ENCODE data around the gene DUSP8.

DUSP8 gene

GRCh38 chr11:1532014-1532586 lies 40.0 kb downstream of the DUSP8 start:
- FAIRE-seq = no peak

- FAIRE-seq = no peak
These were observed 40.5 kb downstream of the DUSP8 start for GRCh38 chr11:1531449-1532013.

- FAIRE-seq = no peak
These were observed 41.2 kb downstream of the DUSP8 start for GRCh38 chr11:1530686-1531448.

DNA sequence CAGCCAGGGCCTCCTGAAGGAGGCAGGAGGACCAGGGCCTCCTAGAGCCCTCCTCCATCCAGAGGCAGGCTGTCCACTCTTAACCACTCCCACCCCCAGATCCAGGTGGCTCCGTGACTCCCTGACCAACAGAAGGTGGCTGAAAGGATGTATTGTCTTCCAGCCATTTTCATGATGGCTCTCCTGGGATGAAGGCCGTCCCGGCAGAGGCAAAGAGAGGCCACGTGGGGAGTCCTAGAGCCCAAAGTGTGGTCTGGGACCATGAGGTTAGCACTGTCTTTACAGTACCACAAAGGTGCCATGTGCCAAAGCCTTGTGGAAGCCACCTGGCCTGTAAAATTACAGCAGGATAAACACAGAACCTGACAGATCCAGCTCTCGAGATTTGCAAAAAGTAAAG lies 42.3 kb downstream of the DUSP8 start:
- FAIRE-seq = no peak

GRCh38 chr11:1529286-1529685 lies 42.8 kb downstream of the DUSP8 start:
- FAIRE-seq = no peak

GRCh38 chr11:1528710-1529109 lies 43.4 kb downstream of the DUSP8 start:
- FAIRE-seq = no peak

- FAIRE-seq = no peak
These were observed 45.3 kb downstream of the DUSP8 start for GRCh38 chr11:1526785-1527184.

DNA sequence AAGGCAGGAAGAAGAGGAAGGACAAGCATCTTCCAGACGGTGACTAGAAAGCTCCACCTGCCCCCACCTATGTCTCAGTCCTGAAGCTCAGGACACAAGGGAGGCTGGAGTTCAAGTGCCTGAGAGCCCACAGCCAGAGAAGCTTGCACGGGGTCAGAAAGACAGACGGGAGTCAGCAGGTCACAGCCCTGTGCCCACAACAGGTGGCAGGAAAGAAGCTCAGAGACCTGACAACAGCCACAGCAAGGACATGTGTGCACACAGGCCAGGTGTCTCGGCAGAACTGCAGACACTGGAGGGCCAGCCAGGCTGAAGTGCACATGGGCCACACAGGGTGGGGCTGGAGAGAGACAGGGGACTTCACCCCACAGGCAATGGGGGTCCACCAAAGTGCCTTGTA lies 48.3 kb downstream of the DUSP8 start:
- no peak for FAIRE-seq

DNA sequence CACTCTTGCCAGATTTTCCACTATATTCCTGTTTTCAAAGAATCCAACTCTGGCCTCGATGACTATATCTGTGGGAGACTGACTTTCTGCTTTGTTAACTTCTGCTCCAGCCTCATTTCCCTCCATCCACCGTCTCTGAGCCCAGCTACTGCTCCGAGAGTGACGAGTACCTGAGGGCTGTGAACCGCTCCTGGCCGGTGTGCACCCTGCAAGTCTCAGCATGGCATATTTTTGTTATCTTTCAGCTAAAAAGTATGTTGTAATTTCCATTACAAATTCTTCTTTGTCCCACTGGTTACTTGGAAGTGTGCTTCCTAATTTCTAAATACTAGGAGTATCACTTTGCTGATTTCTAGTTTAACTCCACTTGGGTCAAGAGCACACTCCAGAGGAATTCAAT lies 49.0 kb downstream of the DUSP8 start:
- no peak for FAIRE-seq

- FAIRE-seq = no peak
These were observed 50.0 kb downstream of the DUSP8 start for GRCh38 chr11:1522081-1522424.

DNA sequence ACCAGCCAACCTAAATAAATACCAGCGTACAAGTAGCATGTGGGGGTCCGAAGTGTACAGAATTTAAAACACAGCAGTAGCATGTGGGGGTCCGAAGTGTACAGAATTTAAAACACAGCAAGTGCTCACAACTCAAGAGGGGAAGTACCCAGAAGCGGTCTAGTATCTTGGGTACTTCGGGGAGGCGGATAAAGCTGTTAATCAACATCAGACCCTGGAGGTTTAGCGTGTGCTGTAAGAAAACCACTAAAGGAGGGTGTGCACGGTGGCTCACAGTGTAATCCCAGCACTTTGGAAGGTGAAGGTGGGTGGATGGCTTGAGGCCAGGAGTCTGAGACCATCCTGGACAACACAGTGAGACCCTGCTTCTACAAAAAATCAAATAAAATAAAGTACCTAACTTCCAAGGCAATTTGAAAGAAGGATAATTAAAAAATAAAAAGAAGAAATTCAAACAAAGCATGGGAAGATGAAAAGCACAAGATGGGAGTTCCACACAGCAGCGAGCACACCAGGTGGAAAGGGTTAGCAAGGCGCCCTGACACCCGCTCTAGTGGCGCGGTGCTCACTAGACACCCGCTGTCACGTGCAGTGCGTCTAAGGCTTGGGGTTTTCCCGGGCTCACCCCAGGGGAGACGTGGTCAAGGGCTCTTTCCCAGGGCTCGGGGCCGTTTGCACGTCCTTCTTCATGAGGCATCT lies 50.5 kb downstream of the DUSP8 start:
- no peak for FAIRE-seq

GRCh38 chr11:1520663-1521267 lies 51.3 kb downstream of the DUSP8 start:
- no peak for FAIRE-seq

DNA sequence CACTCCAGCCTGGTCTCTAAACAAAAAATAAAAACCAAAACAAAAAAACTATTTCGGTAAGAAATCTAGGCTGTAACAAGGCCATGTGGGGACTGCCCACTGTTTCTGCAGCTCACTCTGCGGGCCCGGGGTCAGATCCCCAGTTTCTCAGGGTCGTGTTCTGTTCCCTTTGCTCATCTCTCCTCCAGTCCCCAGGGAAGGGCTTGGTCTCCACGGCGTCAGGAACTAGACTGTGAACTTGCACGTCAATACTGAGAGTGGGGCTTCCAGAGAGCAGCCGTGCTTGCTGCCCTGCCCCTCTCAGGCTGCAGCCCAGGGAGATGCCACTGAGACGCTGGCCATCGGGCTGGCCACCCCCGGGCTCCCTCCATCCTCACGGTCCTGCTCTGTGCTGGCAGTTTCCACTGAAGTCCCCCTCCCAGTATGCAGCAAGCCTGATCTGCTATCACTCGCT lies 51.8 kb downstream of the DUSP8 start:
- no peak for FAIRE-seq

GRCh38 chr11:1519028-1520010 lies 52.8 kb downstream of the DUSP8 start:
- FAIRE-seq = no peak

- FAIRE-seq = no peak
These were observed 53.8 kb downstream of the DUSP8 start for GRCh38 chr11:1518301-1518700.

- FAIRE-seq = no peak
These were observed 54.7 kb downstream of the DUSP8 start for GRCh38 chr11:1517117-1518005.

- FAIRE-seq = no peak
These were observed 55.6 kb downstream of the DUSP8 start for GRCh38 chr11:1516273-1517067.

- FAIRE-seq = no peak
These were observed 56.7 kb downstream of the DUSP8 start for GRCh38 chr11:1515082-1516060.
